ENCODE measurements around the gene EPB41. TPM values are rescaled to one million over a fixed set of nuclear protein-coding genes. Genes with fewer than 3 reads are reported as not detected.
A peak's percentile ranks its signal among the peaks of the same experiment; 100 is the strongest.

Gene EPB41
- total and polyA plus RNA-seq, 9 of the 15 experiments (the other 6 are each of a cell fraction or from before 2014, with no cell fraction given) = 3.7 to 213 (median 141) TPM

- TF ChIP-seq RREB1 (CRISPR knock-in tag; IDR thresholded peaks at IDR 0.05) (no peak), ARHGAP35 (IDR thresholded peaks at IDR 0.05; ENCODE audit: partially characterized antibody) (no peak), ARID3A (IDR thresholded peaks at IDR 0.05; ENCODE audit: borderline replicate concordance, low read depth, low read length) (no peak), MEF2A (IDR thresholded peaks at IDR 0.05; ENCODE audit: control insufficient read depth, low read depth, low read length) (no peak), E2F5 (CRISPR knock-in tag; IDR thresholded peaks at IDR 0.05) (no peak), IRF9 (tag; IDR thresholded peaks at IDR 0.05) (no peak), ZNF644 (tag; IDR thresholded peaks at IDR 0.05; ENCODE audit: low read depth) (no peak), MITF (IDR thresholded peaks at IDR 0.05) (0 out of 2 replicates have a peak, but pooled peaks have one; percentile 8), CHCHD3 (CRISPR knock-in tag; IDR thresholded peaks at IDR 0.05) (no peak), CBX1 (IDR thresholded peaks at IDR 0.05; ENCODE audit: low read depth) (0 out of 2 replicates have a peak, but pooled peaks have one; percentile 14), ZBTB9 (CRISPR knock-in tag; IDR thresholded peaks at IDR 0.05) (no peak)
Measured at GRCh38 chr1:28914228-28915030, at the start of gene EPB41 (continued).
